ENCODE measurements around the gene KCNJ13.

KCNJ13 gene

DNA sequence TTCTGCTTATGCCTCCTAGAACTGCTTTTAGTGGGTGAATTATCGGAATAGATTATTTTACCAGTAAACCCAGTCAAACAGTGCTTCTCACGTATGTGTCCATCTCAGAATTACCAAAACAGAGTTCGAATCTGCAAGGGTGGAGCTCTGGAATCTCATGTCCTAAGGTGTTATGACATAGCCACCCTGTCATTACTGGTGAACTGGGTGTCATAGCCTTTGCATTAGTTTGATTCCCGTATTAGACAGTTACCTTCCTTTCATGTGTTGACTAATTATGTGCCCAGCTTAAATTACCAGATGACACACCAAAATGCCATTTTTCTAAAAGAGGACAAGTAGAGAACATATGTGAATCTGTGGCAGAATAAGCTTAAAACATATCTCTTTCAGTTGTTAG, 15.2 kb upstream of the KCNJ13 start:
- no peak for TF ChIP-seq CTCF (IDR thresholded peaks at IDR 0.05; ENCODE audit: insufficient read depth, low read length, missing control alignments)
- no peak for DNase-seq (ENCODE audit: low read depth, low spot score)
- ChIA-PET CTCF (no interaction called here), POLR2A (no interaction called here)
- no peak overlapping the region for H3K4me3 ChIP-seq (ENCODE audit: low read depth, low read length)

DNA sequence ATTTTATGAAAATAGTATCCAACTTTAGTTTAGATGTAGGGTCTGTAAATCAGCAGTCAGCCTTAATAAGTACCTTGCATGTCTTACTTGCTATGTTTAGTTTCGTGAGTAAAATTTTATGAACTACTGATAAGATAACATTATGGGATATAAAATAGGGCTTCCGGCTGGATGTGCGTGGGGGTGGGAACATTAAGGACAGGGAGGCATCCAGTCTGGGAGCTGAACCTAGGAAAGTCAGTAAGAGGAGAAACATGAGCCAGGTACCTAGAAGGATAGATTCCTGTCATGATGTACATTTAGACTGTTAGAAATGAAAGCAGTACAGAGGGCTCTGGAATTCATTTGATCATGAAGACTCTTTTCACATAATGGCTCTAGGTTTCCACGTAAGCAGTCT, 12.7 kb upstream of the KCNJ13 start:
- TF ChIP-seq CTCF (IDR thresholded peaks at IDR 0.05; ENCODE audit: insufficient read depth, low read length, missing control alignments): no peak
- DNase-seq (ENCODE audit: low read depth, low spot score): no peak
- no peak overlapping the region for H3K4me3 ChIP-seq (ENCODE audit: low read depth, low read length)
- ChIA-PET POLR2A (no interaction called here), CTCF (no interaction called here)

- TF ChIP-seq CTCF (IDR thresholded peaks at IDR 0.05; ENCODE audit: insufficient read depth, low read length, missing control alignments): no peak
- ChIA-PET CTCF (interaction anchor here (1.2 kb wide), 1 partner anchor 20 kb away, joined by 4 read pairs; no protein-coding TSS in a partner anchor), POLR2A (no interaction called here)
- no peak overlapping the region for H3K4me3 ChIP-seq (ENCODE audit: low read depth, low read length)
- DNase-seq (ENCODE audit: low read depth, low spot score): no peak
Measured at GRCh38 chr2:232787806-232788205, 11.4 kb upstream of the KCNJ13 start.

GRCh38 chr2:232783278-232783677, 6.9 kb upstream of the KCNJ13 start:
- CTCF ChIA-PET: no interaction called here
- no peak for DNase-seq (ENCODE audit: low read depth, low spot score)
- H3K4me3 ChIP-seq (ENCODE audit: low read depth, low read length): no peak overlapping the region
- no peak for TF ChIP-seq CTCF (IDR thresholded peaks at IDR 0.05; ENCODE audit: insufficient read depth, low read length, missing control alignments)
- POLR2A ChIA-PET: no interaction called here

DNA sequence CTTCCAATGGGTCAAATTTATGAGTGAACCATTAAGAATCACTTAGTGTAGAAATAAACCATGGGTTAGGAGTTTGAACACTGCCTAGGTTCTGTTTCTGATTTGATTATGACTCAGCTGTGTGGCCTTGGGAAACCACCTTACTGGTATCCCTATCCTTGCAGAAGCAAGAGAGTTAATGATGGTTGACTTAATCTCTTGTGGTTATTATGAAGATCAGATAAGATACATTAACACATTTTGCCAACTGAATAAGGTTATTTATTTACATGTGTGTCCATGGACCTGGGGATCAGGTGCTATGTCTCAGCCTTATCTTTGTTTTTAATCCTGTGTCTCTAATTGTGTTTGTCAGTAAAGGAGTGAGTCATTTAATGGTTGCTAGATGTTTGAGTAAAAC, 5.4 kb upstream of the KCNJ13 start:
- TF ChIP-seq CTCF (IDR thresholded peaks at IDR 0.05; ENCODE audit: insufficient read depth, low read length, missing control alignments): no peak
- H3K4me3 ChIP-seq (ENCODE audit: low read depth, low read length): no peak overlapping the region
- POLR2A ChIA-PET: no interaction called here
- CTCF ChIA-PET: no interaction called here
- DNase-seq (ENCODE audit: low read depth, low spot score): peak; percentile 40

DNA sequence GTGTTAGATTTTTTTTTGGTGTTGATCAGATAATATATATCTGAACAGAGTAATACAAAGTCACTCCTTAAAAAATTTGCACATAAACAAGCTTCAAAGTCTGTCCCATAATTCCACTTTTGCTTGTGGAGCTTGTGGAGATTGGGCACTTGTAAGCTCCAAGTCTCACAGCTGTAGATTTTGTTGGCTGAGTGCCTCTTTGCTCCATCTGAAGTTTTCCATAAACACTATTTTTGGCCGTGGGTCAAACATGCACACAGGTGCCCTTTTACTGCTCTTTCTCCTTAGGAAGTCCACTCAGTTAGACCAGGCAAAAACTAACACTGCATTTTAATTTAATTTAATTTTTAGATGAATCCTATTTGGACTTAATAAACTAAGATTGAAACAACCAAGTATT, 3.6 kb upstream of the KCNJ13 start:
- ChIA-PET POLR2A (no interaction called here), CTCF (interaction anchor here (1.2 to 1.6 kb wide), 2 partner anchors 23 to 274 kb away, joined by 3 read pairs; no protein-coding TSS in a partner anchor)
- no peak overlapping the region for H3K4me3 ChIP-seq (ENCODE audit: low read depth, low read length)
- DNase-seq (ENCODE audit: low read depth, low spot score): no peak
- TF ChIP-seq CTCF (IDR thresholded peaks at IDR 0.05; ENCODE audit: insufficient read depth, low read length, missing control alignments): no peak
